Measurements from ENCODE around the gene NEURL1B. TPM values are rescaled to one million over a fixed set of nuclear protein-coding genes. Genes with fewer than 3 reads are reported as not detected.

Gene NEURL1B
- total RNA-seq, 3 donors from 2014 or later = 0.03 to 0.13 (median 0.05) TPM

DNA sequence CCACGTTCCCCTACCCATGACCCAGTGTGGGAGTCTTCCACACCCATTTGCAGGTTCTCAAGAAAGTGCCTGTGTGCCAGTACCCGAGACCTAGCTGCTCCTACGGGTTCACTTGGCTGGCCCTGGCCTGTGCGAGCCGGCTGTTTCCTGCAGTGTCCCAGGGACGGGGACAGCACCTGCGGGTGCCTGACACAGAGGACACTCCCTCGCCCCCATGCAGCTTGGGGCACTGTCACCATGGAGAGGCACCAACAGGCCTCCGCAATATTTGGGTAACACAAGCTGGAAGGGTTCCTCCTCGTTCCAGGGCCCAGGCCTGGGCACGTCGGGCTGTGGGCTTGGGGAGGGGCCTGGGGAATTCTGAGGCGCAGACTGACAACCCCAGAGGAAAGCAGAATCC is 88.5 kb downstream of the NEURL1B start:
- no peak for DNase-seq
- no peak for ATAC-seq
- no peak overlapping the region for H3K4me3 Mint-ChIP-seq
- H3K36me3 Mint-ChIP-seq (ENCODE audit: insufficient read depth) = no peaks in the 10 kb centered on the region
- no peaks in the 10 kb centered on the region for H3K4me1 Mint-ChIP-seq (ENCODE audit: low read depth)
- H3K27me3 Mint-ChIP-seq (ENCODE audit: low read depth) = no peaks in the 10 kb centered on the region
- no peaks in the 10 kb centered on the region for H3K9me3 Mint-ChIP-seq

DNA sequence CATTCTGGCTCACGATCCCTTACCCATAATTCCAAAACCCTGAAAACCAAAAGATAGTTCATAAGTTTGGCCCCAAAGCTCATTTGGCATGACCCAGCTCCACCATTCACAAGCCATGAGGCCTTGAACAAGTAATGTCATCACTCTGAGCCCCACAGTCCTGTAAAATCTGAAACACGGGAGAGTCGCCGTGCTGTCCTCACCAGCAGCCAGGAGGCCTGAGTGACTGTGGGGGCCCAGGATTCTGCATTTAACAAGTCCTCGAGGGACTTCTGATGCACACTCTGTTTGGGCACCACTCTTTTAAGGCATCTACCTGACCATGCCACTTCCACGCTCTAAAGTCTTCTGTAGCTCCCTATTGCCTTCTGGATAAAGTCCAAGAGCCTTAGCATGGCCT is 89.2 kb downstream of the NEURL1B start:
- H3K36me3 Mint-ChIP-seq (ENCODE audit: insufficient read depth) = no peaks in the 10 kb centered on the region
- ATAC-seq = no peak
- H3K4me3 Mint-ChIP-seq = no peak overlapping the region
- no peaks in the 10 kb centered on the region for H3K4me1 Mint-ChIP-seq (ENCODE audit: low read depth)
- DNase-seq = no peak
- no peaks in the 10 kb centered on the region for H3K9me3 Mint-ChIP-seq
- no peaks in the 10 kb centered on the region for H3K27me3 Mint-ChIP-seq (ENCODE audit: low read depth)

DNA sequence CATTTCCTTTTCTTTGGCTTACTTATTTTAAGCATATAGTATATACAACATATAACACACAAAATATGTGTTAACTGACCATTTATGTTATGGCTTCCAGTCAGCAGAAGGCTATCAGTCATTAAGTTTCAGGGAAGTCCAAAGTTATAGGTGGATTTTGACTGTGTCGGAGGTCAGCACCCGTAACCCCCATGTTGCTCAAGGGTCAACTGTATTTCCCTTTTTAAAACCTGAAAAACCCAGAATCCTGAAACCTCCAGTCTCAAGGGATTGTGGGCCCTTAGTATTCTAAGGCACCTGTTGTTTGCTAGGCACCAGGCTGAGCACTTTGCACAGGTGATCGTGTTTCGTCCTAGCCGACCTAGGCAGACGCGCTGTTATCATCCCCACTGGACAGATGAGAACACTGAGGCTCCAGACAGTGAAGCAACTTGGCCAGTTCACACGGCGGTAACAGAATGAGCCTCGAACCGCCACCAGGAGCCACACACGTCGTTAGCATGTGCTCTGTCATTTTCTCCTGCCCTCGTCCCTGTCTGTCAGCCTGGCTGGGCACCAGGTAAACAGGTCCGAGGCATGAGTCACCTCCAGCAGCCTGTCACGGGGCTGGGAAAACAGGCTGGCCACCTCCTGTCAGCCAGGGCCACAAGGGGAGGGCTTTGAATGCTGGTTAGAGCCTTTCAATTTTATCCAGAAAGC is 90.1 kb downstream of the NEURL1B start:
- Mint-ChIP-seq H3K36me3 (ENCODE audit: insufficient read depth) (no peaks in the 10 kb centered on the region), H3K9me3 (no peaks in the 10 kb centered on the region), H3K4me1 (ENCODE audit: low read depth) (no peaks in the 10 kb centered on the region), H3K4me3 (no peak overlapping the region), H3K27me3 (ENCODE audit: low read depth) (no peaks in the 10 kb centered on the region)
- DNase-seq = no peak
- ATAC-seq = no peak

DNA sequence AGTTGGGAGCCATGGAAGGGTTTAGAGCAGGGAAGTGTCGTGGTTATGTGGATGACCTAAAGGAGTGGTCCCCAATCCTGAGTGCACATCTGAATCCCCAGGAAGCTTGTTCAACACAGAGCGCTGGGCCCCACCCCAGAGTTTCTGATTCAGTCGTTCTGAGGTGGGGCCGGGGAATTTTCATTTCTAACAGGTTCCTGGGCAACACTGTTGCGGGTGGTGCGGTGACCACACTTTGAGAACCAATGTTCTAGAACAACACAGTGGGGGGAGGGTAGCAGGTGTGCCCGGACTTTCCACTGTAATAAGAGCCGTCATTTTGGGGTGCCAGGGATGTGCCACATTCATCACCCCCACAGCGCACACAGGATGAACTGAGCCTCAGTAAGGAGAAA is 90.6 kb downstream of the NEURL1B start:
- no peak overlapping the region for H3K4me3 Mint-ChIP-seq
- no peak for ATAC-seq

DNA sequence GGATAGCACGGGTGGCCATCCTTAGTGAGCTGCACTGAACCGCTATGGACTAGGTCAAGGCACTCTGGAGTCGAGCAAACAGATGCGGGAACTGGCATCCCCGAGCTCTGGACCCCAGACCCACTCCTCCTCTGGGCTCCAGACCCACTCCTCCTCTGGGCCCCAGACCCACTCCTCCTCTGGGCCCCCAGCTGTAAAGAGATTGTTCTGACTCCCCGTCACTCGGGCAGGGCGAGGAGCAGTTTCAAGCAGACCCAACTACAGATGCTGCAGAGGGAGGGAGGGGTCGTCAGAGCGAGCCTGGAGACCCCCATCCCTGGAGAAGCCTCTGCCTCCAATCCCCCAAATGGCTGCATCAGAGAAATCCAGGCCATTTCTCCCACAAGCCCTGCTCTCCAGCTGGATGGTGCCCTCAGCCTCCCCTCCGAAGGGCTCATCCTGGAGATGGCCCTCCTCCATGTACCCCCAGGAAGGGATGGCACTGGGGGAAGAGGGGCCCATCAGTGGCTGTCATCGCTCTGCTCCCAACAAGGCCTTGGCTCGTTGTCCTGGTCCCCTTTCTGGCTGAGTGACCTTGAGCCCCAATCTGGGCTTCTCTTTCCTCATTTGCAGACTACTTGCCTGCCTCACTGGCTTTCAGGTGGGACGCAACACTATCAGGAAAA is 91.3 kb downstream of the NEURL1B start:
- Mint-ChIP-seq H3K4me3 (no peak overlapping the region), H3K36me3 (ENCODE audit: insufficient read depth) (no peaks in the 10 kb centered on the region), H3K4me1 (ENCODE audit: low read depth) (no peaks in the 10 kb centered on the region), H3K27me3 (ENCODE audit: low read depth) (no peaks in the 10 kb centered on the region), H3K9me3 (no peaks in the 10 kb centered on the region)
- ATAC-seq = no peak
- DNase-seq = no peak

More for the DNA sequence above, 90.6 kb downstream of the NEURL1B start:
- DNase-seq = no peak
- Mint-ChIP-seq H3K27me3 (ENCODE audit: low read depth) (no peaks in the 10 kb centered on the region), H3K4me1 (ENCODE audit: low read depth) (no peaks in the 10 kb centered on the region), H3K9me3 (no peaks in the 10 kb centered on the region), H3K36me3 (ENCODE audit: insufficient read depth) (no peaks in the 10 kb centered on the region)

DNA sequence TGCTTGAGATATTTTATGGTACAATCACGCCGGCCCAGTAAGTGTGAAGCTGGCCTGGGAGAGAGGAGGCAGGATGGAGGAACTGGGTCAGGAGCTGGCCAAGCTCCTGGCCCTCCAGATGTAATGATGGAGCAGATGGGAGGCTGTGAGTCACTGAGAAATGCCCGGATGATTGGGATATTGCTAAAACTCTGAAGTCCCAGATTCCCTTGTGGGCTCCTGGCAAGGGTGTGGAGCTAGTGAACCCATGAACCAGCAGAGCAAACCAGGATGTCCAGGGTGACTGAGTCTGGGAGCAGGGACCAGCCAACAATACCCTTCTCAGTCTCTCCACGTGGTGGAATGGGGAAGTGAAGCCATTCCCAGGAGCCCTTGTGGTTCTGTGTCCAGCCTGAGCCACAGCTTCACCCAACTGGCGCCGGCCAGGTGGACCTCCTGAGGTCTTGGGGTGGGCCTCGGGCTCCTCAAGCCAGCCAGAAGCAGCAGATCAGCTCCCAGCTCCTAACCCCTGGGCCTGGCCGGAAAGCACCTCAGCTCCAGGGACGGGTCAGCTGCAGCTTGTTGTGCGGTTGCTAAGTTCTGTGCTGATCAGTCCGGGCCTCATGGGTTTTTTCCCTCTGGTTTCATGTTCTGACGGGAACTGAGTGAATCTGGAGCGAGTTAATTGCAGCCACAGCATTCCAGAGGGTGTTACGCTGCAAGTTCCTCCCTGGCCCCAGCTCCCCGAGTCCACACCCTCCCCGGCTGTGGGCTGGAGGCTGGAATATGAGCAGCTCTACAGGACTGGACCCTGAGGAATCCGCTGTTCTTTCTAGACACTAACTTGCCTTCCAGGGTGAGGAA is 92.3 kb downstream of the NEURL1B start:
- ATAC-seq (no peak), DNase-seq (no peak)
- H3K36me3 Mint-ChIP-seq (ENCODE audit: insufficient read depth) = no peaks in the 10 kb centered on the region
- H3K27me3 Mint-ChIP-seq (ENCODE audit: low read depth) = no peaks in the 10 kb centered on the region
- H3K4me3 Mint-ChIP-seq = no peak overlapping the region
- H3K4me1 Mint-ChIP-seq (ENCODE audit: low read depth) = no peaks in the 10 kb centered on the region
- H3K9me3 Mint-ChIP-seq = no peaks in the 10 kb centered on the region

DNA sequence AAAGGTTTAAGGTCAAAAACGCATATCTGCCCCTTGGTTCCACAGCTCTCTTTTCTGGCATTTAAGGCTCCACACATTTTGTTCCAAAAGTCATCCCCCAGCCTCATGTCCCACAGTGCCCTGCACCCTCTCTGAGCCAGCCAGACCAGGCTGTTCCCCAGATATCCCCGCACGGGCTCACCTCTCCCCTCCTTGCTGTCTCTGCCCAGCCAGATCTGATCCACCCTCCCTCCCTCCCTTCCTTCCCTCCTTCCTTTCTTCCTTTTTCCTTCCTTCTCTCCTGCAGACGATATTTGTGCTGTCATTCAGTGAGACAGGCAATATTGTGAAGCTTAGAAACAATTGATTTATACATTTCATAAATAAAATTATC is 92.9 kb downstream of the NEURL1B start:
- no peak overlapping the region for H3K4me3 Mint-ChIP-seq
- ATAC-seq (no peak), DNase-seq (no peak)
- H3K36me3 Mint-ChIP-seq (ENCODE audit: insufficient read depth) = no peaks in the 10 kb centered on the region
- no peaks in the 10 kb centered on the region for H3K4me1 Mint-ChIP-seq (ENCODE audit: low read depth)
- no peaks in the 10 kb centered on the region for H3K9me3 Mint-ChIP-seq
- H3K27me3 Mint-ChIP-seq (ENCODE audit: low read depth) = no peaks in the 10 kb centered on the region

DNA sequence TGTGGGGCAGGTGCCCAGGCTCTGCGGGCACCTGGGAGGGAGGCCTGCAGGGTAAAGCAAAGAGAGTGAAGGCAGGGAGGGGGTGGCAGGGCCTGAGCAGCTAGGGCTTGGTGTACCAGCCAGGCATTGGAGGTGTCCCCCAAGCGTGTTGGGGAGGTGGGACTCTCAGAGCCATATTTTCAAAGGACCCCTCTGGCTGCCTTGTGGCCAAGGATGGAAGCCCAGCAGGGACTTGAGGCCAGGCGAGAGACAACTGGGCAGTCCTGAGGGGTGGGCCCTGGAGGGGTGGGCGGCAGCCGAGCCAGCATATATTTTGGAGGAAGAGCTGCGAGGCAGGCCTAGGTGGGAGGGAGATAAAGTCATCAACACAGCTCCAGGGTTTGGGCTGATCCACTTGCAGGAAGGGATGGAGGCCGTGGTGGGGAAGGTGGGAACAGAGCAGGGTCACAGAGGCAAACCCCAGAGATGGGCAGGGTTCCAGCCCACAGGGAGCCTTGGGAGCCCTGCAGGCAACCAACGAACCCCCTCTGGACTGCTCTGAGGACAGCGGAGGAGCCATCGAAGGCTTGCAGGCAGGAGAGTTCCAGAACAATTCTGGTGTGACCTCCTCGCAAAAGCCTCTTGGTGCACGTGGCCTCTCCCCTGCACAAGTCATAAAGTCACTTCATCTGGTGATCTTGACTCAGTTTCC is 94.2 kb downstream of the NEURL1B start:
- DNase-seq (no peak), ATAC-seq (no peak)
- Mint-ChIP-seq H3K4me3 (no peak overlapping the region), H3K36me3 (ENCODE audit: insufficient read depth) (no peaks in the 10 kb centered on the region), H3K9me3 (no peaks in the 10 kb centered on the region), H3K4me1 (ENCODE audit: low read depth) (no peaks in the 10 kb centered on the region), H3K27me3 (ENCODE audit: low read depth) (no peaks in the 10 kb centered on the region)

DNA sequence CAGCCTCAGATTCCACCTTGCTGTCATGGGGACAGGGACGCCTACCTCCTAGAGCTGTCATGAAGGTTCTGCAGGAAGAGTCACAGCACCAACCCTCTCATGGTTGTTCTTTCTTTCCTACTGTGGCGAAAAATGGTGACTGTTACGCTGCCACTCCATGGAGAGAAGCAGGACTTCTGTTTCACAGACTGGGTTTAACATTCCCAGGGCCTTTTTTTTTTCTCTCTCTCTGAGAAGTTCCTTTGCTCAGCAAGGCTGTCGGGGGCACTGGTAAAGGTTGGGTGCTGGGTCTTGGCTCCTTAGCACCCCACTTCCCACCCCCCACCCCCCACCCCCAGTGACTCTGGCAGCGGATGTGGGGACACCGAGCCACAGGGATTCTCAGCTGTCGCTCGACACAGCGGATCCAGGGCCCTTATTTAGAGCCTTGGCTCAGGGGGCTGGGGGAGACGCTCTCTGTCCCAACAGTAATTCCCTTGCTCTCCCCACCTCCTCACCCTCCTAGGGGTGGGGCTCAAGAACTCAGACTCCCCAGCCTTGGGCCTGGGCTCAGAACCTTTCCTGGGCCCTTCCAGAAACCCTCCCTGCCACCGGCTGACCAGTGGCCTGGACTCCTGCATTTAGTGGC is 95.6 kb downstream of the NEURL1B start:
- Mint-ChIP-seq H3K27me3 (ENCODE audit: low read depth) (no peaks in the 10 kb centered on the region), H3K36me3 (ENCODE audit: insufficient read depth) (no peaks in the 10 kb centered on the region), H3K4me3 (no peak overlapping the region), H3K9me3 (no peaks in the 10 kb centered on the region), H3K4me1 (ENCODE audit: low read depth) (peaks cover 1% of the 10 kb centered on the region)
- ATAC-seq (no peak), DNase-seq (no peak)

DNA sequence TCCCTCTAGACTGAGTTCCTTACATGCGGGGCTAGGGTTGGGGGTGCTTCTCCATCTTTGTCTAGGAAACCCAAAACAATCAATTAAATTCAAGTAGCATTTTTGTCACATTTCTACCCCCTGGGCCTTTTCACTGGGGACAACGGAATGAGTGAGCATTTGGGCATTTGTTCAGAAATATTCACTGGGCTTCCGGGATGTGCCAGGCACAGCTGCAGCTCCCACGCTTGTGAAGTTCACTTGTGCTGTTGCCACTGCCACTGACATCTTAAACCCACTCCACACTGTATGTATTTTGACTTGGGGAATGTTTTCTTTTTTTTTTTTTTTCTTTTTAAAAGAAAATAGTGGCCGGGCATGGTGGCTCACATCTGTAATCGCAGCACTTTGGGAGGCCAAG is 98.3 kb downstream of the NEURL1B start:
- Mint-ChIP-seq H3K4me3 (no peak overlapping the region), H3K9me3 (no peaks in the 10 kb centered on the region), H3K36me3 (ENCODE audit: insufficient read depth) (no peaks in the 10 kb centered on the region), H3K4me1 (ENCODE audit: low read depth) (peaks cover 1% of the 10 kb centered on the region), H3K27me3 (ENCODE audit: low read depth) (no peaks in the 10 kb centered on the region)
- ATAC-seq = no peak
- no peak for DNase-seq

DNA sequence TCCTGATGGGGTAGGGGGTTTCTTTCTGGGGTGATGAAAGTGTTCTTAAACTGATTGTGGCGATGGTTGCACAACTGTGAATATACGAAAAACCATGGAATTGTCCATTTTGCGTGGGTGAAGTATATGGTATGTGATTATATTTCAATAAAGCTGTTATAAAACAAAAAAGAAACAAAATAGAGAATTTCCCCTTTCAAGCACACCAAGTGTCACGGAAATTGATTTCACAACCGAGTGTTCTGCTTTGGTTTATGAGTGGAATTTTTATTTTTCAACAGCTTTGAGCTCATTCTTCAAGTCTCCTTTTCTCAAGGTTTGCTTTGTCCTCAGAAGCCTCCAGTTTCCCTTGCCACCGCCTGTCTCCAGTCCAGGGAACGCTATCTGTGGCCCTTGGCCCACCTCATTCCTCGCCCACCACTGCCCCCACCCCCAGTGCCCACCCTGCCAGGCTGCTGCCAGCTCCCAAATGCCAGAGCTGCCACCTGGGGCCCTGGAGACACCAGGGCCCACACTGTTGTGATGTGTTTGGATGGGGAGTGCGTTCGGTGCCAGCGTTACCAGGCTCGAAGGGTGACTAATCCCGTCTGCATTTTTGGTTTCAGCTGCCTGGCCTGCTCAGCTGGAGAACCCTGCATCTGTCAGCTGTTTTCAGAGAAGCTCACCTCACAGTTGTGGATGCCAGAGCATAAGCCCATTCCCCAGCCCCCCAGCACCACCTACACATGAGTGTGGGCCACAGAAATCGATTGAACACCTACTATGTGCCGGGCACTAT is 99.6 kb downstream of the NEURL1B start:
- Mint-ChIP-seq H3K36me3 (ENCODE audit: insufficient read depth) (no peaks in the 10 kb centered on the region), H3K4me1 (ENCODE audit: low read depth) (peaks cover 4% of the 10 kb centered on the region), H3K9me3 (no peaks in the 10 kb centered on the region), H3K27me3 (ENCODE audit: low read depth) (no peaks in the 10 kb centered on the region), H3K4me3 (no peak overlapping the region)
- ATAC-seq = no peak
- DNase-seq = no peak

All from activated T-cell treated with anti-CD3 and anti-CD28 coated beads, Interleukin-2, amount 50 U/mL, for 4 hours (primary cell).